SK-N-SH (cell line): ENCODE measurements around the gene CELF2. TPM values are rescaled to one million over a fixed set of nuclear protein-coding genes. Genes with fewer than 3 reads are reported as not detected.

Experiments
- CTCF ChIA-PET: fragments of 300-600, 350-600 bp; formaldehyde crosslinking; extraction: SDS; loops from one replicate; lab custom pipeline; 2021; lab: Yijun Ruan, JAX
- POLR2A ChIA-PET: fragments of 350-600 bp; sonication (Branson Sonifier 250); formaldehyde crosslinking; extraction: SDS; loops from one replicate; lab custom pipeline; 2020; ENCODE audit warnings: antibody characterized with exemption, inconsistent platforms; lab: Yijun Ruan, JAX
- DNase-seq: peaks from one replicate; pipeline ENCODE4 v3.0.0; 2012
- H2AFZ ChIP-seq: fragments of 200-600 bp; sonication (generic); 2 replicates; pipeline ENCODE4 v1.8.1; 2016; ENCODE audit warnings: antibody characterized with exemption, mild to moderate bottlenecking, low read depth
- H3F3A ChIP-seq: fragments of 200-600 bp; sonication (generic); replicated peaks from 2 replicates; pipeline ENCODE3; 2016; ENCODE audit warnings: antibody characterized with exemption, mild to moderate bottlenecking; ENCODE audit not compliant: insufficient read depth
- H3K27ac ChIP-seq, 2 experiments: fragments of 200-500 bp in 1 of 2; fragments of 200-600 bp in 1 of 2; sonication (Bioruptor generic) in 1 of 2; sonication (generic), shearing (Covaris generic) in 1 of 2; 2 replicates each; pipeline versions ENCODE4 v1.5.1 to v1.6.1; 2014 to 2016; ENCODE audit warnings: low read depth in 2 of 2, inconsistent platforms in 1 of 2, low read length in 1 of 2, mild to moderate bottlenecking in 1 of 2, mixed read lengths in 1 of 2
- H3K27me3 ChIP-seq: fragments of 200-600 bp; sonication (generic), shearing (Covaris generic); 2 replicates; pipeline ENCODE4 v1.6.1; 2016; ENCODE audit warnings: mixed run types; ENCODE audit not compliant: insufficient read depth
- H3K36me3 ChIP-seq, 2 experiments: fragments of 200-500 bp in 1 of 2; fragments of 200-600 bp in 1 of 2; sonication (Bioruptor generic) in 1 of 2; sonication (generic) in 1 of 2; replicated peaks in 1 of 2; 2 replicates each; pipeline versions ENCODE3 to v1.5.1; 2014 to 2016; ENCODE audit warnings: low read length in 1 of 2, mild to moderate bottlenecking in 1 of 2; ENCODE audit not compliant: insufficient read depth in 2 of 2, control insufficient read depth in 1 of 2
- H3K4me1 ChIP-seq, 2 experiments: fragments of 200-500 bp in 1 of 2; fragments of 200-600 bp in 1 of 2; sonication (Bioruptor generic) in 1 of 2; sonication (generic), shearing (Covaris generic) in 1 of 2; 2 replicates each; pipeline versions ENCODE4 v1.5.1 to v1.6.1; 2014 to 2016; ENCODE audit warnings: low read depth in 1 of 2, low read length in 1 of 2, mixed run types in 1 of 2; ENCODE audit not compliant: insufficient read depth in 2 of 2, control insufficient read depth in 1 of 2
- H3K4me2 ChIP-seq: fragments of 200-600 bp; sonication (generic), shearing (Covaris generic); 2 replicates; pipeline ENCODE4 v1.6.1; 2017; ENCODE audit warnings: mixed run types
- H3K4me3 ChIP-seq, 2 experiments: fragments of 200-500 bp in 1 of 2; fragments of 200-600 bp in 1 of 2; sonication (Bioruptor generic) in 1 of 2; sonication (generic), shearing (Covaris generic) in 1 of 2; 2 replicates each; pipeline versions ENCODE4 v1.5.1 to v1.8.1; 2014 to 2016; ENCODE audit warnings: low read depth in 2 of 2, inconsistent platforms in 1 of 2, low read length in 1 of 2, mild to moderate bottlenecking in 1 of 2, mixed read lengths in 1 of 2, moderate library complexity in 1 of 2
- H3K79me2 ChIP-seq: fragments of 200-600 bp; sonication (generic); 2 replicates; pipeline ENCODE4 v1.8.1; 2017; ENCODE audit warnings: mild to moderate bottlenecking; ENCODE audit not compliant: insufficient read depth
- H3K9ac ChIP-seq: fragments of 200-600 bp; sonication (generic); 2 replicates; pipeline ENCODE4 v1.6.1; 2017; ENCODE audit warnings: mixed run types
- H3K9me2 ChIP-seq: fragments of 200-600 bp; sonication (generic); 2 replicates; pipeline ENCODE4 v1.6.1; 2017; ENCODE audit warnings: mixed run types
- H3K9me3 ChIP-seq: fragments of 200-600 bp; sonication (generic); 2 replicates; pipeline ENCODE4 v1.6.1; 2017; ENCODE audit warnings: mixed run types, mild to moderate bottlenecking, moderate library complexity
- H4K20me1 ChIP-seq: fragments of 200-600 bp; sonication (generic); 2 replicates; pipeline ENCODE4 v1.6.1; 2017; ENCODE audit warnings: mild to moderate bottlenecking, mixed run types; ENCODE audit not compliant: insufficient read depth
- CHD2 ChIP-seq: fragments of 150-350 bp; IDR thresholded peaks from 2 replicates; pipeline ENCODE4 v1.6.1; 2018; ENCODE audit warnings: low read length; ENCODE audit not compliant: partially characterized antibody
- CTCF ChIP-seq: fragments of 200-600 bp; sonication (generic); IDR thresholded peaks from 2 replicates; pipeline ENCODE4 v1.6.1; 2017; ENCODE audit warnings: antibody characterized with exemption, mild to moderate bottlenecking, moderate library complexity
- ELF1 ChIP-seq: IDR thresholded peaks from 2 replicates; pipeline ENCODE4 v1.4.0; 2012
- GATA2 ChIP-seq: sonication (generic); formaldehyde crosslinking; IDR thresholded peaks from 2 replicates; pipeline ENCODE4 v1.5.0; 2020; ENCODE audit warnings: mild to moderate bottlenecking, missing genetic modification reagents
- IRF3 ChIP-seq: fragments of 150-350 bp; IDR thresholded peaks from 2 replicates; pipeline ENCODE4 v1.6.1; 2016; ENCODE audit warnings: mild to moderate bottlenecking, low read depth, low read length
- JUND ChIP-seq: IDR thresholded peaks from 2 replicates; pipeline ENCODE4 v1.4.0; 2012
- MAX ChIP-seq: IDR thresholded peaks from 2 replicates; pipeline ENCODE4 v1.4.0; 2012; ENCODE audit warnings: low read depth
- MEF2A ChIP-seq: IDR thresholded peaks from 2 replicates; pipeline ENCODE4 v1.4.0; 2012; ENCODE audit warnings: low read depth, borderline replicate concordance
- MXI1 ChIP-seq: IDR thresholded peaks from 2 replicates; pipeline ENCODE4 v1.6.1; 2012; ENCODE audit warnings: mild to moderate bottlenecking, low read depth, low read length, improper control_type of control experiment
- NFIC ChIP-seq: IDR thresholded peaks from 2 replicates; pipeline ENCODE4 v1.4.0; 2012; ENCODE audit warnings: borderline replicate concordance
- RCOR1 ChIP-seq: fragments of 150-350 bp; IDR thresholded peaks from 2 replicates; pipeline ENCODE4 v1.6.1; 2017; ENCODE audit warnings: antibody characterized with exemption, low read length
- RFX5 ChIP-seq: IDR thresholded peaks from 2 replicates; pipeline ENCODE4 v1.6.1; 2012; ENCODE audit warnings: mild to moderate bottlenecking, improper control_type of control experiment, low read length
- SIN3A ChIP-seq: IDR thresholded peaks from 2 replicates; pipeline ENCODE4 v1.6.1; 2012; ENCODE audit warnings: low read depth, mild to moderate bottlenecking, low read length, moderate library complexity, borderline replicate concordance
- USF2 ChIP-seq: fragments of 150-350 bp; IDR thresholded peaks from 2 replicates; pipeline ENCODE4 v1.6.1; 2017; ENCODE audit warnings: antibody characterized with exemption, low read length, low read depth, borderline replicate concordance
- ZBTB33 ChIP-seq: IDR thresholded peaks from 2 replicates; pipeline ENCODE4 v1.4.0; 2012; ENCODE audit warnings: low read depth, borderline replicate concordance
- WGBS: methylation state at CpG from one replicate; pipeline ENCODE4 v1.1.6; 2017; ENCODE audit warnings: low lambda C conversion rate; 5-methylcytosine and 5-hydroxymethylcytosine counted together
- polyA plus RNA-seq, 3 experiments: library from polyadenylated mRNA; depleted of rRNA; stranded (reverse); fragments of >200 nt; gene quantifications; 2 replicates each; pipeline ENCODE4 v1.2.3, GENCODE V29; 2012

CELF2 gene
- polyA plus RNA-seq, 1 of the 3 experiments (the other 2 are of a cell fraction): 0.03 TPM

DNA sequence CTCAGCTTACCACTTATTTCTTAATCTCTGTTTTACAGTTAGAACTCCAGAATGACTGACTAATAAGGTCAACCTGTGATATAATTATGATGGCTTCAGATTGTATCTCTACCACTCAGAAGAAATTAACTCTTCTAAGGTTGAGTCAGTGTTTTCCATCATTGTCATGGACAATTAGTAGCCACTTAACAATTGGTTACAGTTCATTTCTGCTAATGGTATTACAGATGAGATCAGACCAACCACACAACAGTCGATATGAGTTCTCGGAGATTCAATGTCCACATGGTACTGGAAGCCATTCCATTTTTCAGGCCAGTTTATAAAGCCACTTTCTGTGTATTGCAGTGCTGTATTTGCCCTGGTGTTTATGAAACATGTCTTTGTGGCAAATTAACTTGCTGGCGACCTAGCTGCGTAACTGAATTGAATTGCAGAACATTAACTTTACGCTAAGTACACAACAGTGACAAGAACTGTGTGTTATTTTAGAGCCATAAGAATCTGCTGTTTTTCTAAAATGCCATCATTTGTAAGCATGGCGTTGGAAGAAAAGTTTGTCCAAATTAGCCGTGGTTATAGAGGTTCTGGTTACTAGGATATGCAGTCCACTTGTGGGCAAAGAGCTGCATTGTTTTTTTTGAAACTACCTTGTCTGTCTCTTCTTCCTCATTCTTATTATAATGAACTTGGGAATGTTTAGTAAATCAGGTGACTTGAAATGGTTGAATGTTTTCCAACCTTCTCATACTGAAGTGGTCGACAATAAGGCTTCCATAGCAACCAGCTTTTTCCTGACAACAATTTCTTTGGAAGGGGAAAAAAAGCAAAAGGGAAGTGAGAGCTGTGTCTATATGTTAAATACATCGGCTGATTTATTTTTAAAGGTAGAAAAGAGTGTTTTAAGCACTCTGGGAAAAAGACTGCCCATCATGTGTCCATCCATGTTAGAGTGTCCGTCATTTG lies 76.4 kb downstream of the CELF2 start (continued):
- TF ChIP-seq CTCF (no peak), USF2 (no peak)

DNA sequence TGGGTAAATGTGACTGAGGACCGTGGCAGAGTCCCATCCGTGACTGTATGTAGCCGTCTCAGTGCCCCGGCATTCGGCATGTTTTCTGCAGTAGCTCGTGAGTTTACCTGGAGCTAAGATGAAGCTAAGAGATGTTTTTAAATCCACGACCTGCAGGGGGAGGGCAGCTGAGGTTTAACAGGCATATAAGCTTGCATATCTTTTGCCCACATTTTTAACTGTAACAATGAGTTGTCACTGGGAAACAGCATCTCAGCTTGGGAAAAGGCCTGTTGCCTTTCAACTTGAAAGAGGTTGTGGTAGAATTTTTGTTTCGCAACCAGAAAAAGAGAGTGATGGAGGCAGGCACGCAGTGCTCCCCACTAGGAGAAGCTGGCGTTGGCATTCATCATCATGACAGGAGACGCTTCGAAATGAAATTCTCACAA lies 77.7 kb downstream of the CELF2 start:
- H3K4me3 ChIP-seq: no peak overlapping the region
- no peaks in the 10 kb centered on the region for H3K36me3 ChIP-seq
- H3K9me3 ChIP-seq: no peaks in the 10 kb centered on the region
- H3K4me1 ChIP-seq: no peaks in the 10 kb centered on the region; a peak in 1 of 4 replicates
- 34% methylated on average over 11 of the region's 12 CpGs for WGBS
- no peaks in the 10 kb centered on the region for H3K79me2 ChIP-seq
- no peak overlapping the region for H3K27ac ChIP-seq
- H3K9ac ChIP-seq: no peak overlapping the region
- ChIA-PET CTCF (no interaction called here), POLR2A (no interaction called here)
- no peaks in the 10 kb centered on the region for H4K20me1 ChIP-seq
- TF ChIP-seq RFX5: no peak
- no peak for TF ChIP-seq ELF1
- TF ChIP-seq MEF2A: no peak
- TF ChIP-seq RCOR1: no peak
- TF ChIP-seq MAX: no peak
- no peak for TF ChIP-seq GATA2 (CRISPR knock-in tag)
- no peak for TF ChIP-seq JUND
- no peak for TF ChIP-seq IRF3
- TF ChIP-seq MXI1: no peak
- no peak for TF ChIP-seq NFIC
- TF ChIP-seq CHD2: no peak
- TF ChIP-seq SIN3A: no peak
- TF ChIP-seq ZBTB33: no peak
- TF ChIP-seq CTCF: no peak
- H3K9me2 ChIP-seq: no peaks in the 10 kb centered on the region
- H3K4me2 ChIP-seq: no peak overlapping the region
- H3F3A ChIP-seq: no peaks in the 10 kb centered on the region
- no peak for DNase-seq
- no peak overlapping the region for H2AFZ ChIP-seq
- no peaks in the 10 kb centered on the region for H3K27me3 ChIP-seq
